Ectodermal cell (in vitro differentiated cells): ENCODE data around the gene CTNNBL1.
A peak's percentile ranks its signal among the peaks of the same experiment; 100 is the strongest.

Experiments
- H3K27ac ChIP-seq: 2 replicates; pipeline ENCODE4 v1.7.0; 2013; ENCODE audit warnings: mild to moderate bottlenecking, low read depth, low read length; ENCODE audit not compliant: insufficient read depth, poor library complexity, severe bottlenecking
- H3K27me3 ChIP-seq: 2 replicates; pipeline ENCODE4 v1.7.0; 2013; ENCODE audit warnings: mild to moderate bottlenecking, low read length; ENCODE audit not compliant: insufficient read depth, control insufficient read depth, poor library complexity, severe bottlenecking
- H3K36me3 ChIP-seq: one replicate; pipeline ENCODE4 v1.7.0; 2013; ENCODE audit warnings: low read length; ENCODE audit not compliant: control insufficient read depth, insufficient read depth
- H3K4me1 ChIP-seq: one replicate; pipeline ENCODE4 v1.7.0; 2013; ENCODE audit warnings: low read length; ENCODE audit not compliant: control insufficient read depth, insufficient read depth
- H3K4me3 ChIP-seq: 2 replicates; pipeline ENCODE4 v1.7.0; 2013; ENCODE audit warnings: low read depth, low read length, control low read depth; ENCODE audit not compliant: insufficient read depth
- H3K9me3 ChIP-seq: 2 replicates; pipeline ENCODE4 v1.7.0; 2013; ENCODE audit warnings: mild to moderate bottlenecking, low read length, moderate library complexity; ENCODE audit not compliant: control insufficient read depth
- WGBS, 2 experiments: methylation state at CpG; one replicate each; pipeline ENCODE4 v1.1.7; 2013; ENCODE audit warnings: missing lambda C conversion rate in 2 of 2; 5-methylcytosine and 5-hydroxymethylcytosine counted together

Gene CTNNBL1

GRCh38 chr20:37833221-37833896, 139.5 kb downstream of the CTNNBL1 start:
- Histone ChIP-seq H3K9me3 (no peaks in the 10 kb centered on the region), H3K4me3 (no peak overlapping the region), H3K36me3 (no peaks in the 10 kb centered on the region), H3K4me1 (peaks cover 22% of the 10 kb centered on the region), H3K27ac (no peak overlapping the region), H3K27me3 (no peaks in the 10 kb centered on the region)
- 83 to 85% methylated on average over 8 of the region's 8 CpGs for WGBS, 2 experiments

GRCh38 chr20:37836926-37837325, 143.1 kb downstream of the CTNNBL1 start:
- no peak overlapping the region for H3K27ac ChIP-seq
- H3K4me1 ChIP-seq = peaks cover 44% of the 10 kb centered on the region
- no peaks in the 10 kb centered on the region for H3K36me3 ChIP-seq
- WGBS, 2 experiments = 66 to 75% methylated on average over 5 of the region's 5 CpGs
- H3K27me3 ChIP-seq = no peaks in the 10 kb centered on the region
- no peaks in the 10 kb centered on the region for H3K9me3 ChIP-seq
- no peak overlapping the region for H3K4me3 ChIP-seq

- no peaks in the 10 kb centered on the region for H3K9me3 ChIP-seq
- no peaks in the 10 kb centered on the region for H3K27me3 ChIP-seq
- H3K4me1 ChIP-seq = peaks cover 52% of the 10 kb centered on the region
- 67 to 72% methylated on average over 8 of the region's 8 CpGs for WGBS, 2 experiments
- no peak overlapping the region for H3K27ac ChIP-seq
- no peak overlapping the region for H3K4me3 ChIP-seq
- no peaks in the 10 kb centered on the region for H3K36me3 ChIP-seq
Observed at GRCh38 chr20:37837924-37838323, 144.1 kb downstream of the CTNNBL1 start.

GRCh38 chr20:37838769-37839431, 145.1 kb downstream of the CTNNBL1 start:
- Histone ChIP-seq H3K27ac (no peak overlapping the region), H3K9me3 (no peaks in the 10 kb centered on the region), H3K4me3 (no peak overlapping the region), H3K27me3 (no peaks in the 10 kb centered on the region), H3K4me1 (peaks cover 49% of the 10 kb centered on the region), H3K36me3 (no peaks in the 10 kb centered on the region)
- WGBS, 2 experiments = 91 to 93% methylated on average over 5 to 6 of the region's 6 CpGs

GRCh38 chr20:37839432-37839827, 145.6 kb downstream of the CTNNBL1 start:
- H3K4me1 ChIP-seq = peaks cover 49% of the 10 kb centered on the region
- H3K9me3 ChIP-seq = no peaks in the 10 kb centered on the region
- H3K27me3 ChIP-seq = no peaks in the 10 kb centered on the region
- no peak overlapping the region for H3K4me3 ChIP-seq
- WGBS, 2 experiments = 95 to 100% methylated on average over 3 of the region's 3 CpGs
- H3K36me3 ChIP-seq = no peaks in the 10 kb centered on the region
- no peak overlapping the region for H3K27ac ChIP-seq

- 87 to 89% methylated on average over 7 of the region's 7 CpGs for WGBS, 2 experiments
- H3K9me3 ChIP-seq = no peaks in the 10 kb centered on the region
- no peak overlapping the region for H3K27ac ChIP-seq
- H3K4me3 ChIP-seq = no peak overlapping the region
- peaks cover 50% of the 10 kb centered on the region for H3K4me1 ChIP-seq
- H3K27me3 ChIP-seq = no peaks in the 10 kb centered on the region
- no peaks in the 10 kb centered on the region for H3K36me3 ChIP-seq
Observed at GRCh38 chr20:37839955-37840354, 146.1 kb downstream of the CTNNBL1 start.

- H3K36me3 ChIP-seq = no peaks in the 10 kb centered on the region
- H3K27me3 ChIP-seq = no peaks in the 10 kb centered on the region
- H3K9me3 ChIP-seq = no peaks in the 10 kb centered on the region
- peaks cover 63% of the 10 kb centered on the region for H3K4me1 ChIP-seq
- no peak overlapping the region for H3K4me3 ChIP-seq
- peak overlapping the region; percentile 82 for H3K27ac ChIP-seq
Observed at GRCh38 chr20:37841389-37841788, 147.6 kb downstream of the CTNNBL1 start.

GRCh38 chr20:37841971-37842370, 148.1 kb downstream of the CTNNBL1 start:
- Histone ChIP-seq H3K36me3 (no peaks in the 10 kb centered on the region), H3K4me1 (peaks cover 68% of the 10 kb centered on the region), H3K27ac (peak overlapping the region; percentile 82), H3K9me3 (no peaks in the 10 kb centered on the region), H3K4me3 (no peak overlapping the region), H3K27me3 (no peaks in the 10 kb centered on the region)
- WGBS, 2 experiments = 4 to 7% methylated on average over 6 of the region's 6 CpGs

GRCh38 chr20:37845241-37845681, 151.4 kb downstream of the CTNNBL1 start:
- WGBS, 2 experiments = 89% methylated on average over 10 of the region's 10 CpGs
- Histone ChIP-seq H3K27ac (no peak overlapping the region), H3K9me3 (no peaks in the 10 kb centered on the region), H3K36me3 (no peaks in the 10 kb centered on the region), H3K27me3 (no peaks in the 10 kb centered on the region), H3K4me1 (peaks cover 53% of the 10 kb centered on the region), H3K4me3 (no peak overlapping the region)

- WGBS, 2 experiments = 91 to 93% methylated on average over 5 of the region's 5 CpGs
- Histone ChIP-seq H3K4me1 (peaks cover 51% of the 10 kb centered on the region), H3K27me3 (no peaks in the 10 kb centered on the region), H3K4me3 (no peak overlapping the region), H3K9me3 (no peaks in the 10 kb centered on the region), H3K36me3 (no peaks in the 10 kb centered on the region), H3K27ac (no peak overlapping the region)
Observed at GRCh38 chr20:37845878-37846277, 152.0 kb downstream of the CTNNBL1 start.
